NT2/D1 (cell line): Measurements from ENCODE around the gene SLC9A8.

Experiments used
- SUZ12 ChIP-seq: IDR thresholded peaks from 2 replicates; pipeline ENCODE4 v1.6.1; 2011; ENCODE audit not compliant: insufficient read length, insufficient read depth; ENCODE audit errors: extremely low read depth
- YY1 ChIP-seq: IDR thresholded peaks from 2 replicates; pipeline ENCODE4 v1.6.1; 2011; ENCODE audit not compliant: insufficient read length, insufficient read depth

- TF ChIP-seq SUZ12, result no peak
- peak; percentile 16 for TF ChIP-seq YY1
Observed at GRCh38 chr20:49937027-49937929, 124.7 kb downstream of the SLC9A8 start.
